WTC11 (cell line): ENCODE results near the gene RUNX1. TPM values are rescaled to one million over a fixed set of nuclear protein-coding genes. Genes with fewer than 3 reads are reported as not detected.
A peak's percentile ranks its signal among the peaks of the same experiment; 100 is the strongest.

Experiments used
- ATAC-seq: fragments of 200-7000 bp; cut with Tn5 transposase; 2 replicates; pipeline ENCODE4 v1.10.0; 2021; ENCODE audit warnings: mild to moderate bottlenecking, moderate library complexity
- CTCF ChIA-PET: fragments of 300-600 bp; sonication (Branson Sonifier 250); formaldehyde crosslinking; loops from one replicate; lab custom pipeline; 2021; ENCODE audit warnings: antibody characterized with exemption; lab: Charles Lee
- POLR2A ChIA-PET: fragments of 350-600 bp; sonication (Branson Sonifier 250); formaldehyde crosslinking; loops from one replicate; lab custom pipeline; 2021; ENCODE audit warnings: antibody characterized with exemption; lab: Charles Lee
- DNase-seq: peaks from one replicate; pipeline ENCODE4 v3.0.0; 2021; ENCODE audit warnings: low spot score
- H3K27ac Mint-ChIP-seq: 2 replicates; pipeline ENCODE4 v1.8.0; 2021; ENCODE audit warnings: mixed read lengths
- H3K27me3 Mint-ChIP-seq: 2 replicates; pipeline ENCODE4 v1.8.0; 2021; ENCODE audit warnings: low read depth, mild to moderate bottlenecking, moderate library complexity, mixed read lengths
- H3K36me3 Mint-ChIP-seq: 2 replicates; pipeline ENCODE4 v1.8.0; 2021; ENCODE audit warnings: mixed read lengths
- H3K4me1 Mint-ChIP-seq: 2 replicates; pipeline ENCODE4 v1.8.0; 2022; ENCODE audit warnings: mixed read lengths
- H3K4me3 Mint-ChIP-seq: 2 replicates; pipeline ENCODE4 v1.8.0; 2021; ENCODE audit warnings: mild to moderate bottlenecking, moderate library complexity, mixed read lengths
- H3K9me3 Mint-ChIP-seq: 2 replicates; pipeline ENCODE4 v1.8.0; 2021; ENCODE audit warnings: mixed read lengths
- ELF4 ChIP-seq: sonication (generic); formaldehyde crosslinking; IDR thresholded peaks from 2 replicates; pipeline ENCODE4 v1.8.1; 2022; ENCODE audit warnings: low read depth, mild to moderate bottlenecking, moderate library complexity, missing genetic modification reagents
- ETV6 ChIP-seq: sonication (generic); formaldehyde crosslinking; IDR thresholded peaks from 2 replicates; pipeline ENCODE4 v1.8.1; 2022; ENCODE audit warnings: mild to moderate bottlenecking, missing genetic modification reagents
- GABPB1 ChIP-seq: sonication (generic); formaldehyde crosslinking; IDR thresholded peaks from 2 replicates; pipeline ENCODE4 v1.8.1; 2023; ENCODE audit warnings: mild to moderate bottlenecking, missing genetic modification reagents
- HMGA2 ChIP-seq: fragments of 250-450 bp; sonication (Bioruptor Pico); IDR thresholded peaks from 2 replicates; pipeline ENCODE4 v1.4.0; 2021; ENCODE audit warnings: mild to moderate bottlenecking, moderate library complexity
- MXD4 ChIP-seq: fragments of 250-450 bp; sonication (Bioruptor Pico); IDR thresholded peaks from 2 replicates; pipeline ENCODE4 v1.8.0; 2021; ENCODE audit warnings: mild to moderate bottlenecking, moderate library complexity, borderline replicate concordance
- NR1H2 ChIP-seq: sonication (generic); formaldehyde crosslinking; IDR thresholded peaks from 2 replicates; pipeline ENCODE4 v1.9.0; 2021; ENCODE audit warnings: mild to moderate bottlenecking, moderate library complexity, missing genetic modification reagents
- RELA ChIP-seq: sonication (generic); formaldehyde crosslinking; IDR thresholded peaks from 2 replicates; pipeline ENCODE4 v1.8.1; 2022; ENCODE audit warnings: missing genetic modification reagents, mild to moderate bottlenecking, borderline replicate concordance
- SP1 ChIP-seq: sonication (generic); formaldehyde crosslinking; conservative IDR thresholded peaks from 2 replicates; pipeline ENCODE4 v1.8.1; 2022; ENCODE audit warnings: missing genetic modification reagents
- TEAD1 ChIP-seq: sonication (generic); formaldehyde crosslinking; IDR thresholded peaks from 2 replicates; pipeline ENCODE4 v1.8.0; 2022; ENCODE audit warnings: mild to moderate bottlenecking, missing genetic modification reagents
- total RNA-seq: library from RNA; stranded (reverse); gene quantifications from 3 replicates; pipeline ENCODE4 v1.2.3, GENCODE V29; 2021
- TF ChIP-seq, protein P1 (sequence below): sonication (generic); formaldehyde crosslinking; conservative IDR thresholded peaks from 2 replicates; pipeline ENCODE4 v1.8.1; 2022; ENCODE audit warnings: mild to moderate bottlenecking, missing genetic modification reagents
- TF ChIP-seq, protein P2 (sequence below): sonication (generic); formaldehyde crosslinking; IDR thresholded peaks from 2 replicates; pipeline ENCODE4 v1.8.1; 2022; ENCODE audit warnings: mild to moderate bottlenecking, moderate library complexity, missing genetic modification reagents
- TF ChIP-seq, protein P3 (sequence below): sonication (generic); formaldehyde crosslinking; IDR thresholded peaks from 2 replicates; pipeline ENCODE4 v1.8.1; 2023; ENCODE audit warnings: mild to moderate bottlenecking, moderate library complexity, missing genetic modification reagents
- TF ChIP-seq, protein P4 (sequence below): sonication (generic); formaldehyde crosslinking; IDR thresholded peaks from 2 replicates; pipeline ENCODE4 v1.8.1; 2023; ENCODE audit warnings: mild to moderate bottlenecking, missing genetic modification reagents, borderline replicate concordance
- TF ChIP-seq, protein P5 (sequence below): fragments of 200-600 bp; IDR thresholded peaks from 2 replicates; pipeline ENCODE4 v1.8.0; 2022; ENCODE audit warnings: antibody characterized with exemption
- TF ChIP-seq, protein P6 (sequence below): sonication (generic); formaldehyde crosslinking; IDR thresholded peaks from 2 replicates; pipeline ENCODE4 v1.8.0; 2022; ENCODE audit warnings: mild to moderate bottlenecking, missing genetic modification reagents

Gene RUNX1
- total RNA-seq, 1 experiment from 2014 or later = 2.2 TPM

DNA sequence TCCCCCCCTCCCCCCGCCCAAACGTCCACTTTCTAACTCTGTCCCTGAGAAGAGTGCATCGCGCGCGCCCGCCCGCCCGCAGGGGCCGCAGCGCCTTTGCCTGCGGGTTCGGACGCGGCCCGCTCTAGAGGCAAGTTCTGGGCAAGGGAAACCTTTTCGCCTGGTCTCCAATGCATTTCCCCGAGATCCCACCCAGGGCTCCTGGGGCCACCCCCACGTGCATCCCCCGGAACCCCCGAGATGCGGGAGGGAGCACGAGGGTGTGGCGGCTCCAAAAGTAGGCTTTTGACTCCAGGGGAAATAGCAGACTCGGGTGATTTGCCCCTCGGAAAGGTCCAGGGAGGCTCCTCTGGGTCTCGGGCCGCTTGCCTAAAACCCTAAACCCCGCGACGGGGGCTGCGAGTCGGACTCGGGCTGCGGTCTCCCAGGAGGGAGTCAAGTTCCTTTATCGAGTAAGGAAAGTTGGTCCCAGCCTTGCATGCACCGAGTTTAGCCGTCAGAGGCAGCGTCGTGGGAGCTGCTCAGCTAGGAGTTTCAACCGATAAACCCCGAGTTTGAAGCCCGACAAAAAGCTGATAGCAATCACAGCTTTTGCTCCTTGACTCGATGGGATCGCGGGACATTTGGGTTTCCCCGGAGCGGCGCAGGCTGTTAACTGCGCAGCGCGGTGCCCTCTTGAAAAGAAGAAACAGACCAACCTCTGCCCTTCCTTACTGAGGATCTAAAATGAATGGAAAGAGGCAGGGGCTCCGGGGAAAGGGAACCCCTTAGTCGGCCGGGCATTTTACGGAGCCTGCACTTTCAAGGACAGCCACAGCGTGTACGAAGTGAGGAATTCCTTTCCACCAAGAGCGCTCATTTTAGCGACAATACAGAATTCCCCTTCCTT lies 158.1 kb downstream of the RUNX1 start:
- H3K27me3 Mint-ChIP-seq = peaks cover 72% of the 10 kb centered on the region

DNA sequence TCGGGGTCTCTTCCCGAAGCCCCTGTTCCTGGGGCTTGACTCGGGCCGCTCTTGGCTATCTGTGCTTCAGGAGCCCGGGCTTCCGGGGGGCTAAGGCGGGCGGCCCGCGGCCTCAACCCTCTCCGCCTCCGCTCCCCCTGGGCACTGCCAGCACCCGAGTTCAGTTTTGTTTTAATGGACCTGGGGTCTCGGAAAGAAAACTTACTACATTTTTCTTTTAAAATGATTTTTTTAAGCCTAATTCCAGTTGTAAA lies 158.7 kb downstream of the RUNX1 start:
- ChIA-PET POLR2A (no interaction called here), CTCF (interaction anchor here (0.8 to 6.5 kb wide), 15 partner anchors 15 to 950 kb away, joined by 3 to 80 read pairs (median 4); no protein-coding TSS in a partner anchor)
- no peaks in the 10 kb centered on the region for H3K36me3 Mint-ChIP-seq
- H3K4me1 Mint-ChIP-seq = peaks cover 30% of the 10 kb centered on the region
- no peaks in the 10 kb centered on the region for H3K9me3 Mint-ChIP-seq
- TF ChIP-seq, protein P1, sequence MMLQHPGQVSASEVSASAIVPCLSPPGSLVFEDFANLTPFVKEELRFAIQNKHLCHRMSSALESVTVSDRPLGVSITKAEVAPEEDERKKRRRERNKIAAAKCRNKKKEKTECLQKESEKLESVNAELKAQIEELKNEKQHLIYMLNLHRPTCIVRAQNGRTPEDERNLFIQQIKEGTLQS = no peak
- TF ChIP-seq, protein P2, sequence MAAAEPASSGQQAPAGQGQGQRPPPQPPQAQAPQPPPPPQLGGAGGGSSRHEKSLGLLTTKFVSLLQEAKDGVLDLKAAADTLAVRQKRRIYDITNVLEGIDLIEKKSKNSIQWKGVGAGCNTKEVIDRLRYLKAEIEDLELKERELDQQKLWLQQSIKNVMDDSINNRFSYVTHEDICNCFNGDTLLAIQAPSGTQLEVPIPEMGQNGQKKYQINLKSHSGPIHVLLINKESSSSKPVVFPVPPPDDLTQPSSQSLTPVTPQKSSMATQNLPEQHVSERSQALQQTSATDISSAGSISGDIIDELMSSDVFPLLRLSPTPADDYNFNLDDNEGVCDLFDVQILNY (CRISPR knock-in tag) = 0 out of 2 replicates have a peak, but pooled peaks have one; percentile 8
- no peak for TF ChIP-seq RELA (CRISPR knock-in tag)
- 0 out of 2 replicates have a peak, but pooled peaks have one; percentile 2 for TF ChIP-seq TEAD1 (CRISPR knock-in tag)
- DNase-seq = no peak
- peaks cover 76% of the 10 kb centered on the region for H3K27me3 Mint-ChIP-seq
- peak overlapping the region; percentile 71 for H3K4me3 Mint-ChIP-seq
- no peak for ATAC-seq
- no peak overlapping the region for H3K27ac Mint-ChIP-seq

More for the DNA sequence above, 158.1 kb downstream of the RUNX1 start:
- H3K9me3 Mint-ChIP-seq = no peaks in the 10 kb centered on the region; the same call in 1 of the 2 replicates
- TF ChIP-seq, protein P3, sequence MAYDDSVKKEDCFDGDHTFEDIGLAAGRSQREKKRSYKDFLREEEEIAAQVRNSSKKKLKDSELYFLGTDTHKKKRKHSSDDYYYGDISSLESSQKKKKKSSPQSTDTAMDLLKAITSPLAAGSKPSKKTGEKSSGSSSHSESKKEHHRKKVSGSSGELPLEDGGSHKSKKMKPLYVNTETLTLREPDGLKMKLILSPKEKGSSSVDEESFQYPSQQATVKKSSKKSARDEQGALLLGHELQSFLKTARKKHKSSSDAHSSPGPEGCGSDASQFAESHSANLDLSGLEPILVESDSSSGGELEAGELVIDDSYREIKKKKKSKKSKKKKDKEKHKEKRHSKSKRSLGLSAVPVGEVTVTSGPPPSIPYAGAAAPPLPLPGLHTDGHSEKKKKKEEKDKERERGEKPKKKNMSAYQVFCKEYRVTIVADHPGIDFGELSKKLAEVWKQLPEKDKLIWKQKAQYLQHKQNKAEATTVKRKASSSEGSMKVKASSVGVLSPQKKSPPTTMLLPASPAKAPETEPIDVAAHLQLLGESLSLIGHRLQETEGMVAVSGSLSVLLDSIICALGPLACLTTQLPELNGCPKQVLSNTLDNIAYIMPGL = no peak
- ATAC-seq (peak; percentile 3), DNase-seq (peak; percentile 42)
- H3K4me1 Mint-ChIP-seq = peaks cover 24% of the 10 kb centered on the region
- peak overlapping the region; percentile 71 for H3K4me3 Mint-ChIP-seq
- H3K27ac Mint-ChIP-seq = no peak overlapping the region
- no peaks in the 10 kb centered on the region for H3K36me3 Mint-ChIP-seq
- POLR2A ChIA-PET = no interaction called here
- CTCF ChIA-PET = interaction anchor here (0.9 to 6.5 kb wide), 6 partner anchors 63 to 509 kb away, joined by 3 to 80 read pairs (median 3); no protein-coding TSS in a partner anchor

DNA sequence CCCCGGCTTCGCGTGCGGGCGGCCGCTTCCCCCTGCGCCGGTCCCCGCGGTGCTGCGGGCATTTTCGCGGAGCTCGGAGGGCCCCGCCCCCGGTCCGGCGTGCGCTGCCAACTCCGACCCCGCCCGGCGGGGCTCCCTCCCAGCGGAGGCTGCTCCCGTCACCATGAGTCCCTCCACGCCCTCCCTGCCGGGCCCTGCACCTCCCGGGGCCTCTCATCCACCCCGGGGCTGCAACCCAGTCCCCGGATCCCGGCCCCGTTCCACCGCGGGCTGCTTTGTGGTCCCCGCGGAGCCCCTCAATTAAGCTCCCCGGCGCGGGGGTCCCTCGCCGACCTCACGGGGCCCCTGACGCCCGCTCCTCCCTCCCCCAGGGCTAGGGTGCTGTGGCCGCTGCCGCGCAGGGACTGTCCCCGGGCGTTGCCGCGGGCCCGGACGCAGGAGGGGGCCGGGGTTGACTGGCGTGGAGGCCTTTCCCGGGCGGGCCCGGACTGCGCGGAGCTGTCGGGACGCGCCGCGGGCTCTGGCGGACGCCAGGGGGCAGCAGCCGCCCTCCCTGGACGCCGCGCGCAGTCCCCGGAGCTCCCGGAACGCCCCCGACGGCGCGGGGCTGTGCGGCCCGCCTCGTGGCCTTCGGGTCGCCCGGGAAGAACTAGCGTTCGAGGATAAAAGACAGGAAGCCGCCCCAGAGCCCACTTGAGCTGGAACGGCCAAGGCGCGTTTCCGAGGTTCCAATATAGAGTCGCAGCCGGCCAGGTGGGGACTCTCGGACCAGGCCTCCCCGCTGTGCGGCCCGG lies 159.2 kb downstream of the RUNX1 start:
- Mint-ChIP-seq H3K36me3 (no peaks in the 10 kb centered on the region), H3K9me3 (no peaks in the 10 kb centered on the region), H3K4me1 (peaks cover 34% of the 10 kb centered on the region), H3K27ac (no peak overlapping the region), H3K27me3 (peaks cover 81% of the 10 kb centered on the region), H3K4me3 (peak overlapping the region; percentile 71)
- ATAC-seq (peak; percentile 34), DNase-seq (peak; percentile 65)
- ChIA-PET POLR2A (no interaction called here), CTCF (interaction anchor here (0.6 to 6.5 kb wide), 29 partner anchors 11 to 1048 kb away, joined by 3 to 80 read pairs (median 4); no protein-coding TSS in a partner anchor)
- TF ChIP-seq GABPB1 (CRISPR knock-in tag) = 0 out of 2 replicates have a peak, but pooled peaks have one; percentile 25
- TF ChIP-seq, protein P4, sequence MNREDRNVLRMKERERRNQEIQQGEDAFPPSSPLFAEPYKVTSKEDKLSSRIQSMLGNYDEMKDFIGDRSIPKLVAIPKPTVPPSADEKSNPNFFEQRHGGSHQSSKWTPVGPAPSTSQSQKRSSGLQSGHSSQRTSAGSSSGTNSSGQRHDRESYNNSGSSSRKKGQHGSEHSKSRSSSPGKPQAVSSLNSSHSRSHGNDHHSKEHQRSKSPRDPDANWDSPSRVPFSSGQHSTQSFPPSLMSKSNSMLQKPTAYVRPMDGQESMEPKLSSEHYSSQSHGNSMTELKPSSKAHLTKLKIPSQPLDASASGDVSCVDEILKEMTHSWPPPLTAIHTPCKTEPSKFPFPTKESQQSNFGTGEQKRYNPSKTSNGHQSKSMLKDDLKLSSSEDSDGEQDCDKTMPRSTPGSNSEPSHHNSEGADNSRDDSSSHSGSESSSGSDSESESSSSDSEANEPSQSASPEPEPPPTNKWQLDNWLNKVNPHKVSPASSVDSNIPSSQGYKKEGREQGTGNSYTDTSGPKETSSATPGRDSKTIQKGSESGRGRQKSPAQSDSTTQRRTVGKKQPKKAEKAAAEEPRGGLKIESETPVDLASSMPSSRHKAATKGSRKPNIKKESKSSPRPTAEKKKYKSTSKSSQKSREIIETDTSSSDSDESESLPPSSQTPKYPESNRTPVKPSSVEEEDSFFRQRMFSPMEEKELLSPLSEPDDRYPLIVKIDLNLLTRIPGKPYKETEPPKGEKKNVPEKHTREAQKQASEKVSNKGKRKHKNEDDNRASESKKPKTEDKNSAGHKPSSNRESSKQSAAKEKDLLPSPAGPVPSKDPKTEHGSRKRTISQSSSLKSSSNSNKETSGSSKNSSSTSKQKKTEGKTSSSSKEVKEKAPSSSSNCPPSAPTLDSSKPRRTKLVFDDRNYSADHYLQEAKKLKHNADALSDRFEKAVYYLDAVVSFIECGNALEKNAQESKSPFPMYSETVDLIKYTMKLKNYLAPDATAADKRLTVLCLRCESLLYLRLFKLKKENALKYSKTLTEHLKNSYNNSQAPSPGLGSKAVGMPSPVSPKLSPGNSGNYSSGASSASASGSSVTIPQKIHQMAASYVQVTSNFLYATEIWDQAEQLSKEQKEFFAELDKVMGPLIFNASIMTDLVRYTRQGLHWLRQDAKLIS = no peak
- TF ChIP-seq ELF4 = no peak
- TF ChIP-seq NR1H2 (CRISPR knock-in tag) = no peak
- 0 out of 2 replicates have a peak, but pooled peaks have one; percentile 19 for TF ChIP-seq SP1 (CRISPR knock-in tag)
- TF ChIP-seq TEAD1 (CRISPR knock-in tag) = 0 out of 2 replicates have a peak, but pooled peaks have one; percentile 17
- no peak for TF ChIP-seq ETV6 (CRISPR knock-in tag)
- no peak for TF ChIP-seq HMGA2 (CRISPR knock-in tag)
- TF ChIP-seq, protein P5, sequence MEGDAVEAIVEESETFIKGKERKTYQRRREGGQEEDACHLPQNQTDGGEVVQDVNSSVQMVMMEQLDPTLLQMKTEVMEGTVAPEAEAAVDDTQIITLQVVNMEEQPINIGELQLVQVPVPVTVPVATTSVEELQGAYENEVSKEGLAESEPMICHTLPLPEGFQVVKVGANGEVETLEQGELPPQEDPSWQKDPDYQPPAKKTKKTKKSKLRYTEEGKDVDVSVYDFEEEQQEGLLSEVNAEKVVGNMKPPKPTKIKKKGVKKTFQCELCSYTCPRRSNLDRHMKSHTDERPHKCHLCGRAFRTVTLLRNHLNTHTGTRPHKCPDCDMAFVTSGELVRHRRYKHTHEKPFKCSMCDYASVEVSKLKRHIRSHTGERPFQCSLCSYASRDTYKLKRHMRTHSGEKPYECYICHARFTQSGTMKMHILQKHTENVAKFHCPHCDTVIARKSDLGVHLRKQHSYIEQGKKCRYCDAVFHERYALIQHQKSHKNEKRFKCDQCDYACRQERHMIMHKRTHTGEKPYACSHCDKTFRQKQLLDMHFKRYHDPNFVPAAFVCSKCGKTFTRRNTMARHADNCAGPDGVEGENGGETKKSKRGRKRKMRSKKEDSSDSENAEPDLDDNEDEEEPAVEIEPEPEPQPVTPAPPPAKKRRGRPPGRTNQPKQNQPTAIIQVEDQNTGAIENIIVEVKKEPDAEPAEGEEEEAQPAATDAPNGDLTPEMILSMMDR = peak; percentile 74
- TF ChIP-seq, protein P3 = peak; percentile 68
- no peak for TF ChIP-seq MXD4 (CRISPR knock-in tag)
- TF ChIP-seq, protein P2 (CRISPR knock-in tag) = 0 out of 2 replicates have a peak, but pooled peaks have one; percentile 37
- TF ChIP-seq, protein P6, sequence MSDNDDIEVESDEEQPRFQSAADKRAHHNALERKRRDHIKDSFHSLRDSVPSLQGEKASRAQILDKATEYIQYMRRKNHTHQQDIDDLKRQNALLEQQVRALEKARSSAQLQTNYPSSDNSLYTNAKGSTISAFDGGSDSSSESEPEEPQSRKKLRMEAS = peak; percentile 68; the same call in 1 of the 2 replicates
